PC-9 (cell line): Measurements from ENCODE around the gene TSHZ2.

Experiments
- CTCF ChIP-seq: fragments of 200-600 bp; sonication (generic); conservative IDR thresholded peaks from 2 replicates; pipeline ENCODE4 v1.6.1; 2017; ENCODE audit warnings: mixed run types, antibody characterized with exemption, mild to moderate bottlenecking, moderate library complexity
- EZH2 ChIP-seq: fragments of 200-600 bp; sonication (generic); IDR thresholded peaks from 2 replicates; pipeline ENCODE4 v1.8.0; 2017; ENCODE audit warnings: antibody characterized with exemption, low read depth

GRCh38 chr20:53097371-53097770, 125.2 kb downstream of the TSHZ2 start:
- TF ChIP-seq CTCF (no peak), EZH2 (no peak)
